LNCaP clone FGC (cell line): ENCODE measurements around the gene PIF1.
A peak's percentile ranks its signal among the peaks of the same experiment; 100 is the strongest.

Experiments
- DNase-seq: peaks from one replicate; pipeline ENCODE4 v3.0.0-alpha.2; 2011; ENCODE audit warnings: low read depth
- H3K4me3 ChIP-seq: 2 replicates; pipeline ENCODE4 v1.5.1; 2011; ENCODE audit warnings: mild to moderate bottlenecking, low read depth, low read length, control low read depth
- CTCF ChIP-seq: IDR thresholded peaks from 2 replicates; pipeline ENCODE4 v1.5.1; 2012; ENCODE audit warnings: mild to moderate bottlenecking; ENCODE audit not compliant: control insufficient read depth, insufficient read depth; ENCODE audit errors: extremely low read depth

The PIF1 gene

DNA sequence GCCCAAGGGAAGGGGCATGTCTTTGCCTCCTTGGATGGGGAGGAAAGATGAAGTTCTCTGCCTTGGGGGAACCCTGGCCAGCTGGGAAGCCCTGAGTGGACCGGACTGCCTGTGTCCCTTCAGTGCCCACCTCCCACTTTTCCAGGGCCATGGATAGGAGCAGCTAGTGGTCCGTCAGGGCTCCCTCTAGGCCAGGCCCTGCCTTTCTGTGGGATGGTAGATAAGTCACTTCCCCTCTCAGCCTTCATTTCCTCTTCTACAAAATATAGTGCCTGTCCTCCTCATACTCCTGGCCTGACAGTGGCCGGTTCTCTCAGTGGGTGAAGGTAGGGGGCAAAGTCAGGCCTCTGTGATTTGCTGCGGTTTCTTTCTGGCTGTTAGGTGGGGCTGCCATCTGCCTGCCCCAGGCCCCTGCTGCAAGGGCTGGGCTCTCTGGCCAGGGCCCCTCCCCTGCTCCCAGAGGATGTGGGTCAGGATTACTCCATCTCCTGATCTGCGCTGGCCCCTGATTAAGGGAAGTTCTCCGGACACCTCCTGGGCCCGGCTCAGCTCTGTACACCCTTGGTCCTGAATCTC is 17.6 kb upstream of the PIF1 start:
- H3K4me3 ChIP-seq = no peak overlapping the region
- no peak for DNase-seq
- no peak for TF ChIP-seq CTCF

GRCh38 chr15:64842096-64842939 is 16.9 kb upstream of the PIF1 start:
- TF ChIP-seq CTCF = no peak
- DNase-seq = no peak

DNA sequence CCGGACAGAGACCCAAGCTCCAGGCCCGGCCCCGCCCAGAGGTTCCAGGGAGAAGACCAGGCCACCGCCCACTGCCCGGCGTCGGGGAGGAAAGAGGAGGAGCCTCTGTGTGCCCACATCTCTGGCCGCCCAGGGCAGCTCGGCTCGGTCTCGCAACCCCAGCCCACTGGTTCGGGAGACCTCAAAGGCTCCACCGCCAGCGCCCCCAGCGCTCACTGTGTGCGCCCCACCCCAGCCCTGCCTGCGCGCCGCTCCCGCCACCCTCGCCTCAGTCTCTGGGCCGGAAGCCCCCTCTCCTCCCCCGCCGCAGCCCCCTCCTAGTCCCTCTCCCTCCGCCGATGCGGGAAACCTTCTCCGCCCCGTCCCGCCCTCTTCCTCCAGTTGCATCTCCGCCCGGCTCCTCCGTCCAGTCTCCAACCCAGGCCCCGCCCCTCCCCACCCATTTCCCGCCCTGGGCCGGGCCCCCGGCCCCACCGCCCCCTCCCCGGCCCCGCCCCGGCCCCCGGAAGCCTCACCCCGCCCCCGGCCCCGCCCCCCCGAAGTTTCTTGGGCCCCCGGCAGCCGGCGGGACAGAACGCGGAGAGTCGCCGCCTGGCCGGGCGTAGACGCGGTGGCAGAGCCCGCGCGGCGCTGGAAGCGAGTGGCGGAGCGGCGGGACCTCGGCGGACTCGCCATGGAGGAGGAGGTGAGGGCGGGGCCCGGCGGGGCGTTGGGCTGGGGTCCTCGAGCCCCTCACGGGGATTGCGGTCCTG is 16.1 kb upstream of the PIF1 start, which contains the start of gene PLEKHO2:
Gene PLEKHO2 (plus strand): TSS at position 572 of the 752 bp plus-strand sequence. CDS start 102 bp downstream, at position 674.
- peak; percentile 56 for DNase-seq
- H3K4me3 ChIP-seq = peak within 1 kb of the TSS; percentile 67
- TF ChIP-seq CTCF = no peak

More at GRCh38 chr15:64842096-64842939, 16.9 kb upstream of the PIF1 start:
- peak overlapping the region; percentile 67 for H3K4me3 ChIP-seq

DNA sequence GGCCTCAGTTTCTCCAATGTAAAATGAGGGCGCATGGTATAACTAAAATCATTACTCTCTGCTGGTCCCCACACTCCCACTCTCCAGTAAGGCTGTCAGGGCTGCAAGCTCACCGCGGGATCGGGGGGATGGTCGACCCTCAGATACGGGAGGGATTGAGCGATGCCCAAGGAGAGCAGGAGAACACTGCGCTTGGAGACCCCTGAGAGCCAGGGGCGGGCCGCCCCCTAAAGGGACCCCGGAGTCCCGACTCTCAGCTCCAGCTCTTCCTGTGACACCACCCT is 15.6 kb upstream of the PIF1 start:
- no peak for DNase-seq
- peak overlapping the region; percentile 67 for H3K4me3 ChIP-seq
- no peak for TF ChIP-seq CTCF

DNA sequence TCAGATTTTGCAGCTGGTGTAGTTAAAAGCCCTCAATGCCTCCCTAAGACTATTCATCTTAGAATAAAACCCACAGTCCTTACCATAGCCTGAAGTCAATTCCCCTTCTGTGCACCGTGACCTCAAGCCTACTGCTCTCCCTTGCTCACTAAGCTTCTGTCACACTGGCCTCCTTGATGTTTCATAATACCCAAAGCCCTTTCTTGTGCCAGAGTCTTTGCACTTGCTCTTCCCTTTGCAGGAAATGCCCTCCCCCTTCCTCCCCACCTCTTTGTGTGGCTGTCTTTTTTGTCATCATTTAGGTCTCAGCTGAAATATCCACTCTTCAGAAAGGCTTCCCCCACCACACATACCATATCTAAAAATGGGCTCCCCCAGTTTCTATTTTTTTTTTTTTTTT is 12.1 kb upstream of the PIF1 start:
- H3K4me3 ChIP-seq = no peak overlapping the region
- TF ChIP-seq CTCF = no peak
- DNase-seq = no peak

DNA sequence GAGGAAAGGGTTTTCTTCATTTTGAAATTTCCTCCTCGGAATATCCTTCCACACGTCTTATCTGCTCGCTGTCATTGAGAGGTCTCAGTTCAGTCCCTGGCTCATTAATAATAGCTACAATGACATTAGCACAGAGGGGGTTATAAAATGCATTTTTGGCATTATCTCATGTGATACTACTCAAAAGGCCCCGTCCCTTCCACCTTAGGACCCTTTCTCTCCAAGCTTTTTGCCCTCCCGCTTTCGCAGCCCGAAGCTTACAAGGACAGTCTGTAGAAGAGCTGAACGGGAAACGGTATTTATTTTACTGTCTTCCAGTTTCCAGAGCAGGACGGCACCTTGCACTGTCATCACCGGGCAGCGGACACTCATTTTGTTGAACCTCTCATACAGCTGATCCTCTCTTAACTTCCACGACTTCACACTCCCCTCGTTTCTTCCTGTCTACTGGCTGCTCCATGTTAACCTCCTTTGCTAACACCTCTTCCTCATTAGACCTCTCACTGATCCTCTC is 10.6 kb upstream of the PIF1 start:
- H3K4me3 ChIP-seq = no peak overlapping the region
- no peak for TF ChIP-seq CTCF
- no peak for DNase-seq
